Measurements from ENCODE around the gene CSNK2B.

CSNK2B gene

GRCh38 chr6:31665501-31666336 is at the start of gene CSNK2B:
Gene CSNK2B, plus strand, starts transcription at chr6:31666080. Its CDS starts 752 bp downstream, at chr6:31666832.
- TF ChIP-seq CTCF (IDR thresholded peaks at IDR 0.05; ENCODE audit: low read depth, low read length) (no peak), MAX (IDR thresholded peaks at IDR 0.05; ENCODE audit: low read depth, low read length) (no peak; the same call in 1 of the 2 replicates), MYC (IDR thresholded peaks at IDR 0.05; ENCODE audit: low read depth, low read length) (peak; percentile 78), POLR2A (IDR thresholded peaks at IDR 0.05; ENCODE audit: extremely low read depth, insufficient read length) (peak; percentile 76)
- peak; percentile 100 for DNase-seq (ENCODE audit: low read depth)
- peak within 1 kb of the TSS; percentile 87 for H3K4me3 ChIP-seq (ENCODE audit: low read depth, low read length)

- peak overlapping the region; percentile 87 for H3K4me3 ChIP-seq (ENCODE audit: low read depth, low read length)
- DNase-seq (ENCODE audit: low read depth) = no peak
- TF ChIP-seq POLR2A (IDR thresholded peaks at IDR 0.05; ENCODE audit: extremely low read depth, insufficient read length) (no peak), MYC (IDR thresholded peaks at IDR 0.05; ENCODE audit: low read depth, low read length) (no peak), MAX (IDR thresholded peaks at IDR 0.05; ENCODE audit: low read depth, low read length) (no peak), CTCF (IDR thresholded peaks at IDR 0.05; ENCODE audit: low read depth, low read length) (no peak)
Measured at GRCh38 chr6:31617010-31617409, 48.9 kb upstream of the CSNK2B start.

- DNase-seq (ENCODE audit: low read depth) = peak; percentile 100
- H3K4me3 ChIP-seq (ENCODE audit: low read depth, low read length) = peak overlapping the region; percentile 75
- no peak for TF ChIP-seq CTCF (IDR thresholded peaks at IDR 0.05; ENCODE audit: low read depth, low read length)
- peak; percentile 76 for TF ChIP-seq POLR2A (IDR thresholded peaks at IDR 0.05; ENCODE audit: extremely low read depth, insufficient read length)
- TF ChIP-seq MAX (IDR thresholded peaks at IDR 0.05; ENCODE audit: low read depth, low read length) = no peak
Measured at GRCh38 chr6:31619805-31620585, 45.9 kb upstream of the CSNK2B start.

- peak; percentile 89 for DNase-seq (ENCODE audit: low read depth)
- TF ChIP-seq POLR2A (IDR thresholded peaks at IDR 0.05; ENCODE audit: extremely low read depth, insufficient read length) (no peak), MAX (IDR thresholded peaks at IDR 0.05; ENCODE audit: low read depth, low read length) (0 out of 2 replicates have a peak, but pooled peaks have one; percentile 20), MYC (IDR thresholded peaks at IDR 0.05; ENCODE audit: low read depth, low read length) (peak; percentile 26), CTCF (IDR thresholded peaks at IDR 0.05; ENCODE audit: low read depth, low read length) (no peak)
- peak within 1 kb of the TSS; percentile 77 for H3K4me3 ChIP-seq (ENCODE audit: low read depth, low read length)
Measured at GRCh38 chr6:31620586-31621319, 45.1 kb upstream of the CSNK2B start, which contains the start of gene PRRC2A. Gene PRRC2A, plus strand, starts transcription at chr6:31620715. Its CDS starts 2,075 bp downstream, at chr6:31622790.

GRCh38 chr6:31621320-31621939 is 44.5 kb upstream of the CSNK2B start:
- TF ChIP-seq MYC (IDR thresholded peaks at IDR 0.05; ENCODE audit: low read depth, low read length) (no peak), POLR2A (IDR thresholded peaks at IDR 0.05; ENCODE audit: extremely low read depth, insufficient read length) (no peak), MAX (IDR thresholded peaks at IDR 0.05; ENCODE audit: low read depth, low read length) (no peak), CTCF (IDR thresholded peaks at IDR 0.05; ENCODE audit: low read depth, low read length) (no peak)
- peak overlapping the region; percentile 77 for H3K4me3 ChIP-seq (ENCODE audit: low read depth, low read length)
- DNase-seq (ENCODE audit: low read depth) = no peak

Data from NB4 (cell line).